ENCODE data around the gene ST3GAL4. TPM values are rescaled to one million over a fixed set of nuclear protein-coding genes. Genes with fewer than 3 reads are reported as not detected.
A peak's percentile ranks its signal among the peaks of the same experiment; 100 is the strongest.

The ST3GAL4 gene
- total RNA-seq, 3 donors from 2014 or later = 17.6 to 36.2 (median 32.8) TPM

- intact Hi-C loops (cut with DNase I; ENCODE audit: low total_unique reads) = no loop called here
- peak; percentile 50 to 60 for DNase-seq (ENCODE audit: low spot score in 2 of 2)
- H3K4me1 ChIP-seq = no peaks in the 10 kb centered on the region
- H3K27me3 ChIP-seq = no peaks in the 10 kb centered on the region
- no peaks in the 10 kb centered on the region for H3K9me3 ChIP-seq
- H3K27ac ChIP-seq = peak overlapping the region in 1 of 2 donors; percentile 38
- no peak overlapping the region for H3K4me3 ChIP-seq
- TF ChIP-seq POLR2A (IDR thresholded peaks at IDR 0.05) (no peak), CTCF (IDR thresholded peaks at IDR 0.05) (peak; percentile 56 to 79 (median 77)), POLR2AphosphoS5 (IDR thresholded peaks at IDR 0.05) (no peak)
- no peaks in the 10 kb centered on the region for H3K36me3 ChIP-seq
These were observed 45.1 kb upstream of the ST3GAL4 start for GRCh38 chr11:126310200-126310991.

GRCh38 chr11:126310992-126311310 lies 44.5 kb upstream of the ST3GAL4 start:
- Histone ChIP-seq H3K36me3 (no peaks in the 10 kb centered on the region), H3K9me3 (no peaks in the 10 kb centered on the region), H3K4me3 (no peak overlapping the region), H3K27ac (no peak overlapping the region), H3K27me3 (no peaks in the 10 kb centered on the region), H3K4me1 (no peaks in the 10 kb centered on the region)
- DNase-seq (ENCODE audit: low spot score in 2 of 2) = no peak
- TF ChIP-seq POLR2AphosphoS5 (IDR thresholded peaks at IDR 0.05) (no peak), CTCF (IDR thresholded peaks at IDR 0.05) (no peak), POLR2A (IDR thresholded peaks at IDR 0.05) (no peak)
- intact Hi-C loops (cut with DNase I; ENCODE audit: low total_unique reads) = no loop called here

- H3K9me3 ChIP-seq = no peaks in the 10 kb centered on the region
- H3K27ac ChIP-seq = no peak overlapping the region
- no peaks in the 10 kb centered on the region for H3K36me3 ChIP-seq
- no peak for DNase-seq (ENCODE audit: low spot score in 2 of 2)
- H3K4me1 ChIP-seq = no peaks in the 10 kb centered on the region
- H3K4me3 ChIP-seq = no peak overlapping the region
- no peak for TF ChIP-seq CTCF (IDR thresholded peaks at IDR 0.05)
- no peak for TF ChIP-seq POLR2A (IDR thresholded peaks at IDR 0.05)
- no peak for TF ChIP-seq POLR2AphosphoS5 (IDR thresholded peaks at IDR 0.05)
- no peaks in the 10 kb centered on the region for H3K27me3 ChIP-seq
- intact Hi-C loops (cut with DNase I; ENCODE audit: low total_unique reads) = no loop called here
These were observed 43.8 kb upstream of the ST3GAL4 start for GRCh38 chr11:126311401-126312291.

- Histone ChIP-seq H3K4me1 (no peaks in the 10 kb centered on the region), H3K36me3 (no peaks in the 10 kb centered on the region), H3K4me3 (no peak overlapping the region), H3K9me3 (no peaks in the 10 kb centered on the region), H3K27me3 (no peaks in the 10 kb centered on the region), H3K27ac (peak overlapping the region in 1 of 2 donors; percentile 22)
- intact Hi-C loops (cut with DNase I; ENCODE audit: low total_unique reads) = no loop called here
- TF ChIP-seq CTCF (IDR thresholded peaks at IDR 0.05) = no peak
- DNase-seq (ENCODE audit: low spot score in 2 of 2) = no peak
These were observed 42.5 kb upstream of the ST3GAL4 start for GRCh38 chr11:126312961-126313360.

GRCh38 chr11:126313826-126314225 lies 41.7 kb upstream of the ST3GAL4 start:
- TF ChIP-seq CTCF (IDR thresholded peaks at IDR 0.05) (no peak), POLR2A (IDR thresholded peaks at IDR 0.05) (no peak), POLR2AphosphoS5 (IDR thresholded peaks at IDR 0.05) (no peak)
- no peak for DNase-seq (ENCODE audit: low spot score in 2 of 2)

More at GRCh38 chr11:126313826-126314225, 41.7 kb upstream of the ST3GAL4 start:
- Histone ChIP-seq H3K9me3 (no peaks in the 10 kb centered on the region), H3K4me1 (peaks cover under 1% of the 10 kb centered on the region in 2 donors), H3K4me3 (no peak overlapping the region), H3K27me3 (no peaks in the 10 kb centered on the region), H3K36me3 (no peaks in the 10 kb centered on the region), H3K27ac (no peak overlapping the region)
- intact Hi-C loops (cut with DNase I; ENCODE audit: low total_unique reads) = no loop called here
